D721Med (cell line): ENCODE data around the gene TOMM20.
"Not testable (repeated sequence)": the region's sequence is repeated elsewhere in the genome, so short reads cannot be mapped to it uniquely, and the experiment has no call there.

ENCODE experiments used
- DNase-seq: peaks from one replicate; pipeline ENCODE4 v3.0.0; 2011; ENCODE audit warnings: low spot score; ENCODE audit not compliant: insufficient read length
- FAIRE-seq: peaks from 2 replicates; lab custom pipeline; 2011; peaks lifted over from hg19 to GRCh38; lab: Jason Lieb, UNC
- CTCF ChIP-seq: IDR thresholded peaks from 2 replicates; pipeline ENCODE4 v1.5.1; 2012; ENCODE audit warnings: mild to moderate bottlenecking, control low read depth; ENCODE audit not compliant: insufficient read depth; ENCODE audit errors: missing control alignments

The TOMM20 gene

GRCh38 chr1:235102993-235103411 is 25.6 kb downstream of the TOMM20 start:
- no peak for DNase-seq
- FAIRE-seq, result no peak
- TF ChIP-seq CTCF, result no peak

DNA sequence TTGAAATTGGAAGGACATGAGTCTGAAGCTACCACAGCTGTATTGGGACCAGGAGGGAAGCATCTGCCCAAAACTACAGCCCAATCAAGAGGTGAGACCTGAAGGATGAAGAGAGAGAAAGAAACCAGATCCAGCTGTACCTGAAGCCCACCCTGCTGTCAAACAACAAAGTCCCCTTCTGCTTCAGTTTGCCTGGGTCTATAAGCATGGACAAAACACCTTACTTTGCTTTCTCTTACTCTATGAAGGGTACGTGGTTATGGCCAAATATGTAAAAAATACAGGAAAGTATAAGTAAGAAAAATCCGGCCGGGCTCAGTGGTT is 26.4 kb downstream of the TOMM20 start:
- TF ChIP-seq CTCF, result no peak
- DNase-seq (no peak), FAIRE-seq (no peak)

DNA sequence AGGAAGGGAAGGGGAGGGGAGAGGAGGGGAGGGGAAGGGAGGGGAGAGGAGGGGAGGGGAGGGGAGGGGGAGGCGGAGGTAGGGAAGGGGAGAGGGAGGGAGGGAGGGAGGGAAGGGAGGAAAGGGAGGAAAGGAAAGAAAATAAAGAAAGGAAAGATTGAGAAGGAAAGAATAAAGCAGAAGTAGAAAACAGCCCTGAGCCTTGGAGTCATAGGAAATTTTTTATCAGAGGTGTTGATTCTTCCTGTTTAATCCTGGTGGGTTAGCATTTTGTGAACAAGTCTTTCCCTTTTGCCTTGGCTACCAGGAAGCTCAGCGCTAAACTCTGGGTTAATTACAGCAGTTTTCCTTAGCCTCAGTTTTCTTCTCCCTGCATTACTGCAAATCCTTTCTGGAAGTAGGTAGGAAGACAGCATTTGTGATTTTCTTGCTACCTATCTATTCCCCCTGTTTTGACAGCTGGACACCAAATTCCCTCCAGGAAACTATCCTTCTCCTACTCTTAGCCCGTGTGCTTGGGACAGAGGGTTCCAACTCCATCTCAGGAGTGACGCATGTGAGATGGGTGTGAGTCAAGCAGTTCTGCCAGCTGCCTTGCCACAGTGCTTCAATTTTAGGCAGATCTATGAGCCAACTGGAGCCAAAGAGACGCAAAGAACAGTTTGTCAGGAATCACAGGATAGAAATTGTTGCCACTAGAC is 26.9 kb downstream of the TOMM20 start:
- DNase-seq (no peak), FAIRE-seq (no peak)
- TF ChIP-seq CTCF, result no peak

- FAIRE-seq (no peak), DNase-seq (no peak)
- no peak for TF ChIP-seq CTCF
These were observed 28.4 kb downstream of the TOMM20 start for GRCh38 chr1:235100194-235100772.

DNA sequence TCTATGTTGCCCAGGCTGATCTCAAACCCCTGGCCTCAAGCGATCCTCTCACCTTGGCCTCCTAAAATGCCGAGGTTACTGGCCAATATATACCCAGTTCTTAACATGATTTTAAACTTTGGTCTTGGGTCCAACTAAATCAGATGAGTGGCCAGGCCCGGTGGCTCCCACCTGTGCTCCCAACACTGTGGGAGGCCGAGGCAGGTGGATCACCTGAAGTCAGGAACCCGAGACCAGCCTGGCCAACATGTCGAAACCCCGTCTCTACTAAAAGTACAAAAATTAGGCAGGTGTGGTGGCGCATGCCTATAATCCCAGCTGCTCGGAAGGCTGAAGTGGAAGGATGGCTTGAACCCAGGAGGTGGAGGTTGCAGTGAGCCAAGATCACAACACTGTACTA is 29.6 kb downstream of the TOMM20 start:
- TF ChIP-seq CTCF, result no peak
- no peak for DNase-seq
- FAIRE-seq, result no peak

DNA sequence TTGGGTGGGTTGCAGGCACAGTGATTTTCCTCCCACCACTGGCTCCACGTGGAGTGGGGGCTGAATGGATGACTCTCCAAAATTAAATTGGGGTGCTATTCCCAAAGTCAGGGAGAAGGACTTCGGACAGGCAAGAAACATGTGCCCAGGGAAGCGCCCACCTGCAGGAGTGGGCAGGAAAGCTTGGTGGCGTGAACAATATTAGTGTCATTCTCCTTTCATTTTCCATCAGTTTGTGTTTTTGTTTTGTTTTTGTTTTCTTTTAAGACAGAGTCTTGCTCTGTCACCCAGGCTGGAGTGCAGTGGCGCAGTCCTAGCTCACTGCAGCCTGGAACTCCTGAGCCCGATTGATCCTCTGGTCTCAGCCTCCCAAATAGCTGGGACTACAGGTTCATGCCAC is 30.1 kb downstream of the TOMM20 start:
- DNase-seq (no peak), FAIRE-seq (no peak)
- no peak for TF ChIP-seq CTCF

- FAIRE-seq, DNase-seq: not testable (repeated sequence)
These were observed 31.1 kb downstream of the TOMM20 start for GRCh38 chr1:235097501-235097900.
